HepG2 (cell line): ENCODE results near the gene COMT. TPM values are rescaled to one million over a fixed set of nuclear protein-coding genes. Genes with fewer than 3 reads are reported as not detected.
A peak's percentile ranks its signal among the peaks of the same experiment; 100 is the strongest.

Experiments
- CBX2 ChIP-seq, 2 experiments: fragments of 200-600 bp in 1 of 2; sonication (generic); formaldehyde crosslinking in 1 of 2; IDR thresholded peaks; 2 replicates each; pipeline versions ENCODE4 v1.7.0 to v1.8.1; 2018 to 2022; ENCODE audit warnings: low read depth in 2 of 2, low read length in 1 of 2, mild to moderate bottlenecking in 1 of 2, missing genetic modification reagents in 1 of 2
- FOXJ3 ChIP-seq: sonication (generic); formaldehyde crosslinking; IDR thresholded peaks from 2 replicates; pipeline ENCODE4 v1.4.0; 2020; ENCODE audit warnings: missing genetic modification reagents, mild to moderate bottlenecking, borderline replicate concordance
- GLI4 ChIP-seq: sonication (generic); formaldehyde crosslinking; IDR thresholded peaks from 2 replicates; pipeline ENCODE4 v1.5.1; 2020; ENCODE audit warnings: missing genetic modification reagents, mild to moderate bottlenecking, moderate library complexity, borderline replicate concordance
- GZF1 ChIP-seq: sonication (generic); formaldehyde crosslinking; IDR thresholded peaks from 2 replicates; pipeline ENCODE4 v1.5.1; 2020; ENCODE audit warnings: mild to moderate bottlenecking, missing genetic modification reagents
- HDAC6 ChIP-seq: fragments of 200-600 bp; sonication (generic); IDR thresholded peaks from 2 replicates; pipeline ENCODE4 v1.7.0; 2017; ENCODE audit warnings: mild to moderate bottlenecking, antibody characterized with exemption, low read length, low read depth
- MEIS2 ChIP-seq: sonication (generic); formaldehyde crosslinking; IDR thresholded peaks from 2 replicates; pipeline ENCODE4 v1.9.0; 2021; ENCODE audit warnings: mild to moderate bottlenecking, missing genetic modification reagents
- NFKB2 ChIP-seq: sonication (generic); formaldehyde crosslinking; IDR thresholded peaks from 2 replicates; pipeline ENCODE4 v1.4.0; 2020; ENCODE audit warnings: missing genetic modification reagents, borderline replicate concordance
- PAWR ChIP-seq: sonication (generic); formaldehyde crosslinking; IDR thresholded peaks from 2 replicates; pipeline ENCODE4 v1.4.0; 2020; ENCODE audit warnings: missing genetic modification reagents, mild to moderate bottlenecking, borderline replicate concordance
- PHF21A ChIP-seq: sonication (generic); formaldehyde crosslinking; IDR thresholded peaks from 2 replicates; pipeline ENCODE4 v1.5.0; 2020; ENCODE audit warnings: mild to moderate bottlenecking, missing genetic modification reagents
- SP1 ChIP-seq, 2 experiments: fragments of 450-650 bp in 1 of 2; sonication (generic) in 1 of 2; formaldehyde crosslinking in 1 of 2; IDR thresholded peaks; 2 replicates each; pipeline versions ENCODE4 v1.4.0 to v1.6.1; 2016 to 2020; ENCODE audit warnings: missing genetic modification reagents in 1 of 2
- SP4 ChIP-seq: sonication (generic); formaldehyde crosslinking; IDR thresholded peaks from 2 replicates; pipeline ENCODE4 v1.8.1; 2023; ENCODE audit warnings: mild to moderate bottlenecking, missing genetic modification reagents
- STAT6 ChIP-seq: sonication (generic); formaldehyde crosslinking; IDR thresholded peaks from 2 replicates; pipeline ENCODE4 v1.4.0; 2020; ENCODE audit warnings: missing genetic modification reagents, mild to moderate bottlenecking, borderline replicate concordance
- USF2 ChIP-seq, 2 experiments: sonication (generic) in 1 of 2; formaldehyde crosslinking in 1 of 2; IDR thresholded peaks; 2 replicates each; pipeline versions ENCODE4 v1.5.1 to v1.6.1; 2011 to 2020; ENCODE audit warnings: borderline replicate concordance in 1 of 2, low read depth in 1 of 2, low read length in 1 of 2, mild to moderate bottlenecking in 1 of 2, missing genetic modification reagents in 1 of 2, moderate library complexity in 1 of 2
- ZC3H13 ChIP-seq: sonication (generic); formaldehyde crosslinking; IDR thresholded peaks from 2 replicates; pipeline ENCODE4 v1.8.1; 2023; ENCODE audit warnings: mild to moderate bottlenecking, missing genetic modification reagents, moderate library complexity
- ZNF18 ChIP-seq: sonication (generic); formaldehyde crosslinking; IDR thresholded peaks from 2 replicates; pipeline ENCODE4 v1.8.0; 2022; ENCODE audit warnings: mild to moderate bottlenecking, missing genetic modification reagents; ENCODE audit not compliant: insufficient replicate concordance
- ZNF674 ChIP-seq: sonication (generic); formaldehyde crosslinking; IDR thresholded peaks from 2 replicates; pipeline ENCODE4 v1.5.0; 2020; ENCODE audit warnings: low read depth, mild to moderate bottlenecking, missing genetic modification reagents
- ZNF747 ChIP-seq: sonication (generic); formaldehyde crosslinking; IDR thresholded peaks from 2 replicates; pipeline ENCODE4 v1.8.1; 2023; ENCODE audit warnings: missing genetic modification reagents, mild to moderate bottlenecking, borderline replicate concordance
- polyA plus RNA-seq, 8 experiments: library from polyadenylated mRNA; depleted of rRNA in 3 of 8; stranded (reverse) in 7 of 8; unstranded in 1 of 8; fragments of >200 nt; fragmentation: Illumina TruSeq in 4 of 8; extraction: Trizol in 4 of 8; gene quantifications; 2 replicates each; pipeline versions ENCODE4 v1.2.1 to v1.2.3, GENCODE V29; 2011 to 2016; ENCODE audit warnings: low read depth in 4 of 8, missing spikeins in 1 of 8, mixed read lengths in 1 of 8; ENCODE audit not compliant: insufficient read depth in 1 of 8
- total RNA-seq, 5 experiments: library from RNA; depleted of rRNA; stranded (reverse); fragments of >200 nt; fragmentation: Illumina TruSeq; extraction: Trizol; gene quantifications; 2 replicates each; pipeline ENCODE4 v1.2.3, GENCODE V29; 2016; ENCODE audit warnings: low read depth in 1 of 5

COMT gene
- total and polyA plus RNA-seq, 2 of the 13 experiments (the other 11 are each of a cell fraction or from before 2014, with no cell fraction given), result 156 to 162 TPM

GRCh38 chr22:20016734-20017621, 75.4 kb downstream of the COMT start, which contains the start of gene ARVCF (continued):
- no peak for TF ChIP-seq STAT6 (CRISPR knock-in tag)
- TF ChIP-seq MEIS2 (CRISPR knock-in tag), result no peak
- no peak for TF ChIP-seq CBX2 (IDR thresholded peaks at IDR 0.05; ENCODE audit: low read depth, low read length)
- TF ChIP-seq CBX2 (CRISPR knock-in tag; IDR thresholded peaks at IDR 0.05; ENCODE audit: low read depth), result no peak
- no peak for TF ChIP-seq SP1 (IDR thresholded peaks at IDR 0.05)
- peak; percentile 73; the same call in 1 of the 2 replicates for TF ChIP-seq SP1 (CRISPR knock-in tag; IDR thresholded peaks at IDR 0.05)
- TF ChIP-seq NFKB2 (CRISPR knock-in tag), result peak; percentile 23; the same call in 1 of the 2 replicates
- 0 out of 2 replicates have a peak, but pooled peaks have one; percentile 69 for TF ChIP-seq GLI4
- TF ChIP-seq HDAC6, result no peak
- TF ChIP-seq USF2 (IDR thresholded peaks at IDR 0.05; ENCODE audit: low read depth, low read length), result no peak
- TF ChIP-seq USF2 (CRISPR knock-in tag; IDR thresholded peaks at IDR 0.05; ENCODE audit: borderline replicate concordance), result no peak
- 0 out of 2 replicates have a peak, but pooled peaks have one; percentile 6 for TF ChIP-seq ZNF674 (CRISPR knock-in tag)
- TF ChIP-seq ZNF747 (CRISPR knock-in tag), result no peak
- TF ChIP-seq ZNF18 (CRISPR knock-in tag), result peak; percentile 33
- no peak for TF ChIP-seq FOXJ3 (CRISPR knock-in tag)
- no peak for TF ChIP-seq PAWR (CRISPR knock-in tag)
- TF ChIP-seq SP4 (CRISPR knock-in tag), result peak; percentile 81; the same call in 1 of the 2 replicates
- TF ChIP-seq ZC3H13, result 0 out of 2 replicates have a peak, but pooled peaks have one; percentile 34
- TF ChIP-seq GZF1 (CRISPR knock-in tag), result 0 out of 2 replicates have a peak, but pooled peaks have one; percentile 39
- TF ChIP-seq PHF21A (CRISPR knock-in tag), result peak; percentile 92
